Dendritic cell treated with granulocyte-macrophage colony-stimulating factor and Interleukin-4, amounts not matched to agents 40 ng/mL and 50 ng/mL, for 4 days (primary cell): ENCODE data around the gene MRNIP.

Experiments used
- H3K27ac Mint-ChIP-seq: one replicate; pipeline ENCODE4 v1.8.0; 2022; ENCODE audit warnings: mild to moderate bottlenecking, mixed read lengths
- H3K27me3 Mint-ChIP-seq: one replicate; pipeline ENCODE4 v1.8.0; 2022; ENCODE audit warnings: mild to moderate bottlenecking, mixed read lengths
- H3K36me3 Mint-ChIP-seq: one replicate; pipeline ENCODE4 v1.8.0; 2022; ENCODE audit warnings: low read depth, mixed read lengths
- H3K4me1 Mint-ChIP-seq: one replicate; pipeline ENCODE4 v1.8.0; 2022; ENCODE audit warnings: low read depth, mixed read lengths
- H3K4me3 Mint-ChIP-seq: one replicate; pipeline ENCODE4 v1.8.0; 2022; ENCODE audit warnings: mild to moderate bottlenecking, moderate library complexity, mixed read lengths
- H3K9me3 Mint-ChIP-seq: one replicate; pipeline ENCODE4 v1.8.0; 2022; ENCODE audit warnings: mixed read lengths
- intact Hi-C: fragments of 100-400 bp; cut with micrococcal nuclease; formaldehyde crosslinking; loops from one replicate; pipeline ENCODE4 v1.15.0; 2022

MRNIP gene

DNA sequence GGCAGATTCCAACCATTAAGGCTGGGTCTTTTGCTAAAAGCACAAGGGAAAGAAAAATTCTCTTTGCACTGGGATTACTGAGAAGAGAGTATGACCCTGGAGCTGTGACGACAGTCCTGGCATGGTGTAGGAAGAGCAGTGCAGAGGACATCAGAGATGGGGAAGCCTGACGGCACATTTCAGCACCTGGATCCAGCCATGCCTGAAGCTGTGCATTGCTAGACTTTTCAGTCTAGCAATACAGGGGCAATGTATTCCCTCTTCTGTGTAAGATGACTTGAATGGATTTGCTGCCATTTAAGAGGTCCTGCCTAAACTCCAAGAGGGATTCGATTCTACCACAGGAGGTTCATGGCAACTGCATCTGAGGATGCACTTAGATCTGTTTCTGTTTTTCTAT is 12.3 kb upstream of the MRNIP start:
- Mint-ChIP-seq H3K9me3 (no peaks in the 10 kb centered on the region), H3K4me3 (no peak overlapping the region), H3K27me3 (no peaks in the 10 kb centered on the region), H3K36me3 (peaks cover 100% of the 10 kb centered on the region), H3K27ac (no peak overlapping the region), H3K4me1 (peaks cover 19% of the 10 kb centered on the region)
- intact Hi-C loops = no loop called here

DNA sequence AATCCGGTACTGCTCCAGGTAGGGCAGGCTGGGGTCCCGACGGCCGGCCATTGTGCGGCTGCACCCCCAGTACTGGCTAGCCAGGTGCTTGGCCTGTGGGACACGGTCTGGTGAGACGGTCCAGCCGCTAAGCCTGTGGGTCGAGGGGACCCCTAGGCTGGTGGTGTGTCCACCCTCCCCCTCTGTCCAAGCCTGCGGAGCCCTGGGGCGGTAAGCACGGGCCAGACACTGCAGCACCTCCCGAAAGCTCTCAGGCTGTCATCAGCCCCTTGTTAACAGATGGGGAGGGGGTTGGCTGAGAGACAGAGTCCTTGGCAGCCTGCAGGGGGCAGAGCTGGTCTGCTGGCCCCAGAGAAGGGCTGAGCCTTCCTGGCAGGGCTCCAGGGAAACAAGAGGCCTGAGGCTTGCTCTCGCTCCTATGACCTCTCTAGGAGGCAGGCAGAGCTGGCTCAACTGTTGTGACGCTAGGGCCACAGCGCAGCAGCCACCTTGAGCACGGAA is 11.8 kb upstream of the MRNIP start:
- intact Hi-C loops = no loop called here
- Mint-ChIP-seq H3K36me3 (peaks cover 100% of the 10 kb centered on the region), H3K9me3 (no peaks in the 10 kb centered on the region), H3K4me1 (peaks cover 19% of the 10 kb centered on the region), H3K27ac (no peak overlapping the region), H3K4me3 (no peak overlapping the region), H3K27me3 (no peaks in the 10 kb centered on the region)

DNA sequence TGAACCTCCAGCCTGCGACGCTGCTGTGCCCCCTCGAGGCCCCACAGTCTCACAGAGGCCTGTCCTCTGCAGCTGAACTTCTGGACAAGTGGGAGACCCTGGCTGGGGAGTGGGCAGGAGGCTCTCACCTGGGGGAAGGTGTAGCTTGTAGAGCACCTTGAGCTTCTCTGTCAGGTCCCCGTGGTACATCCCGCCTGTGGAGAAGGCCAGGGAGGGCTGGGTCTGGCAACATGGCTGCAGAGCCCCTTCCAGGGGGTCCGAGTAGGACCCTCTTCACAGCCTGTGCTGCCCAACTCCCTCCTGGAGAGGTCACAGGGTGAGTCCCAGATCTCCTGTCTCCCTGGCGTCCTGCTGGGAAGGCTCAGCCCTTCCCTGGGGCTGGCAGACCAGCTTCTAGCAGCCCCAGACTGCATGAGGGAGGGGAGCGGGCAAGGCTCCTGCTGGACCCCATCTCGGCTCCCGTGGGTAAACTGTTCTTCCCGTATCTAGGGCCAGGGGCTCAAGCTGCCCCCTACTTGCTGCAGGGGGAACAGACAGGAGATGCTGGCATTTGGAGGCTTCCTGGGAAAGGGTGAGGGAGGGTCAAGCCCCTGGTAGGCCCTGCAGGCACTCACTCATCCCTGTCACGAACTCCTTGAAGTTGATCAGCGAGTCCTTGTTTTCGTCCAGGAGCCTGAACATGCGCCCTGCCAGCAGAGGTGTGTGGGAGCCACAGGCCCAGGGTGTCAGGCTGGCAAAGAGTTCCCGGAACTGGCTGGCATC is 11.2 kb upstream of the MRNIP start:
- no peak overlapping the region for H3K4me3 Mint-ChIP-seq
- H3K27me3 Mint-ChIP-seq = no peaks in the 10 kb centered on the region
- intact Hi-C loops = no loop called here
- no peak overlapping the region for H3K27ac Mint-ChIP-seq
- H3K4me1 Mint-ChIP-seq = peaks cover 19% of the 10 kb centered on the region
- H3K9me3 Mint-ChIP-seq = no peaks in the 10 kb centered on the region
- peaks cover 100% of the 10 kb centered on the region for H3K36me3 Mint-ChIP-seq

DNA sequence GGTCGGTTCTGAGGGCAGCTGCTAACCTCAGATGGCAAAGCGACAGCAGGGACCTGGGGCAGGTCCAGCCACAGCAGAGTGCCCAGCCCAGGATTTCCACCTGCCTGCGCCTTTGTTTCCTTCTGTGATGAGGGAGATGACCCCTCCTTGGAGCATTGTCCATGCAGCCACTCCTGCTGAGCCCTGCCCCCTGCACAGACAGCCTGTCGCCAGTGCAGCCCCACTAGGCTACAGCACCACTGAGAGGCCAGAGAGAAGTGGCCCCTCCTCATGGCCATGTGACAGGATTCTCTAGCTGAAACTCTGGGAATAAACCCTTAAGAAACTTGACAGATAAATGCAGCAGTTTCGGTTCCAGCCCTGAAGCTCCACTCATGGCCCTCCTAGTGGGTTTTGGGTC is 10.5 kb upstream of the MRNIP start:
- intact Hi-C loops = no loop called here
- Mint-ChIP-seq H3K36me3 (peaks cover 100% of the 10 kb centered on the region), H3K4me3 (no peak overlapping the region), H3K4me1 (peaks cover 19% of the 10 kb centered on the region), H3K27ac (no peak overlapping the region), H3K9me3 (no peaks in the 10 kb centered on the region), H3K27me3 (no peaks in the 10 kb centered on the region)

DNA sequence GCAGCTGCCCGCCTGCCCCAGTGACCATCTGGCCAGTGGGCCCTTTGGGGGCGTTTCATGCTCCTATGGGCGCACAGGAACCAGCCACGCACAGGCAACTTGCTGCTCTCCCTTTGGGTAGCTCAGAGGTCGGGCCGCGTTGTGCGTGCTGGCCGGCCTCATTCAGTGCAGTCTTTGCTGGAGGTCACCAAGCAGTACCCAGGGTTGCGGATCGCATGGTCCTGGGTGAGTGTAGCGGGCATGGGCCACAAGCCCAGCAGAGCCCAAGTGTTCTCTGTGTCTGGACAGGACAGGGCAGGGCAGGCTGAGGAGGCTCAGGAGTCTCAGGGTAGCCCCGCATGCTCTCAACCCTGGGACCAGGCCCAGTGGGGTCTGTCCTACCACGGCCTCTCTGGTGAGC is 9.9 kb upstream of the MRNIP start:
- Mint-ChIP-seq H3K9me3 (no peaks in the 10 kb centered on the region), H3K27ac (no peak overlapping the region), H3K27me3 (no peaks in the 10 kb centered on the region), H3K4me1 (peaks cover 19% of the 10 kb centered on the region), H3K36me3 (peaks cover 100% of the 10 kb centered on the region), H3K4me3 (no peak overlapping the region)
- intact Hi-C loops = no loop called here

DNA sequence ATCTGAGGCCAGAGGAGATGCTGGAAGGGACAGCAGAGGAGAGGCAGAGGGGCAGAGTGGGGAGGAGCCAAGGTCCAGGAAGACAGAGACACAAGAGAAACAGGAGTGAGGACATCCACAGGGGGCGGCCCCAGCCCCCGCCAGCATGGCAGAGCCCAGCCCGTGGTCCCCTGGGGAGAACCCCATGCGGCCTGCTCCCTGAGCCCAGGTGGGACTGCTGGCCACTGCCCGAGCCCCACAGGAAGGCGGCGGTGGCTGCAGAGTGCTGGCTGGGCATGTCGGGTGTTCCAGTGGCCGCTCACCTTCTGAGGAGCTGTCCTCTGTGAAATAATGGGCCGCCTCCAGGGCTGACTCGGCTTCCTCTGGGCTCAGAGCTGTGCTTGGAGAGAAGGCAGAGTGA is 8.9 kb upstream of the MRNIP start:
- H3K4me1 Mint-ChIP-seq = peaks cover 19% of the 10 kb centered on the region
- H3K27me3 Mint-ChIP-seq = no peaks in the 10 kb centered on the region
- no peak overlapping the region for H3K4me3 Mint-ChIP-seq
- H3K9me3 Mint-ChIP-seq = no peaks in the 10 kb centered on the region
- intact Hi-C loops = no loop called here
- peak overlapping the region; percentile 21 for H3K27ac Mint-ChIP-seq
- H3K36me3 Mint-ChIP-seq = peaks cover 100% of the 10 kb centered on the region

DNA sequence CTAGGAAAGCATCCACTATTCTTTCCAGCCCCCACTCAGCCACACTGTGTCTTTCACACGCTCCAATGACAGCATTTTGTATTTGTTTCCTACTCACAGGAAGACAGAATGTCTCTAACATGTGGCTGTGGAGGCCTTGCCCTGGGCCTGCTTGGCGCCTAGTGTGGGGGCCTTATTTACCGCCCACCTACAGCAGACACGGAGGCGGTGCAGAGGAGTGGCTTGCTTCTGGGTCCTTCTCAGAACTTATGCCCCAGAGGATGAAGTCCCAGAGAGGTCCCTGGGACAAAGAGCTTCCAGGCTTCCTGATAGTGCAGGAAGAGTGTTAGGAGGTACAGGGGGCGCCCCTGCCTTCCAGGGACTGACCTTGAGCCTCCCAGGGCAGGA is 8.5 kb upstream of the MRNIP start:
- no peaks in the 10 kb centered on the region for H3K9me3 Mint-ChIP-seq
- H3K27ac Mint-ChIP-seq = peak overlapping the region; percentile 21
- peaks cover 19% of the 10 kb centered on the region for H3K4me1 Mint-ChIP-seq
- peaks cover 100% of the 10 kb centered on the region for H3K36me3 Mint-ChIP-seq
- intact Hi-C loops = no loop called here
- H3K27me3 Mint-ChIP-seq = no peaks in the 10 kb centered on the region
- H3K4me3 Mint-ChIP-seq = no peak overlapping the region

DNA sequence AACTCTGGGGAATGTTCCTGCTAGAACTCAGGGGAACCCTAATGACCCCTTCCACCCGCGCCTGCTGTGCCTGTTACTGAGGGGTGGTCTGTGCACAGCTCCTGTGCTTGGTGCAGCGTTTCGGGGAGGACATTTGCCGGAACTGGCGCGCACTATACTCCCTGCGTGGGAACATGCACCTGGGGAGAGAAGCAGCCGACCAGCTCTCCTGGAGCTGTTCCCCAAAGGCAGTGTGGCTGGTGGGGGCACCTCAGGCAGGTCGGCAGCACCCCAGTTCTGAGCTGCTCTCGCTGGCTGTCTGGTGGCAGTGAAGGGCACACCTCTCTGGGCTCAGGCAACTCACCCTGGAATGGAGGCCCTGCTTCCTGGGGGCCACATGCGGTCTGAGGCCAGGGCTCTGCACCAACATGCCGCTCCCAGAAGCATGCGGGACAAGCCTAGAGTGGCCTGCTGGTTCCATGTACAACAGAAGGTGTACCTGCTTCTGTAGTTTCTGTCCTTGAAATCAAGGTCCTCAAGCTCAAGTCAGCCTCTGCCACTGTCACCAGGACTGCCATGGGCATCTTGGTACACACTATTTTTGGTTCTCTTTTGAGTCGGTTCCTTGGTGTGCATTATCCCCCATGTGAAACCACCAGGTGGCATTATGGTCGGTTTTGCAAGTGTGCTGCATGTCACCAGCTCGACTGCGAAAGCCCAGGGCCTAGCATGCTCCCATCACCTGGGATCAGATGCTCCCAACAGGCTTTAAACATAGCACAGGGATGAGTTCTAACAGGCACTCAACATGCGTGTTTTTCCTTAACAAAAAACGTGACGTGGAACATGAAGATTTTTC is 7.8 kb upstream of the MRNIP start:
- H3K4me1 Mint-ChIP-seq = peaks cover 19% of the 10 kb centered on the region
- intact Hi-C loops = no loop called here

DNA sequence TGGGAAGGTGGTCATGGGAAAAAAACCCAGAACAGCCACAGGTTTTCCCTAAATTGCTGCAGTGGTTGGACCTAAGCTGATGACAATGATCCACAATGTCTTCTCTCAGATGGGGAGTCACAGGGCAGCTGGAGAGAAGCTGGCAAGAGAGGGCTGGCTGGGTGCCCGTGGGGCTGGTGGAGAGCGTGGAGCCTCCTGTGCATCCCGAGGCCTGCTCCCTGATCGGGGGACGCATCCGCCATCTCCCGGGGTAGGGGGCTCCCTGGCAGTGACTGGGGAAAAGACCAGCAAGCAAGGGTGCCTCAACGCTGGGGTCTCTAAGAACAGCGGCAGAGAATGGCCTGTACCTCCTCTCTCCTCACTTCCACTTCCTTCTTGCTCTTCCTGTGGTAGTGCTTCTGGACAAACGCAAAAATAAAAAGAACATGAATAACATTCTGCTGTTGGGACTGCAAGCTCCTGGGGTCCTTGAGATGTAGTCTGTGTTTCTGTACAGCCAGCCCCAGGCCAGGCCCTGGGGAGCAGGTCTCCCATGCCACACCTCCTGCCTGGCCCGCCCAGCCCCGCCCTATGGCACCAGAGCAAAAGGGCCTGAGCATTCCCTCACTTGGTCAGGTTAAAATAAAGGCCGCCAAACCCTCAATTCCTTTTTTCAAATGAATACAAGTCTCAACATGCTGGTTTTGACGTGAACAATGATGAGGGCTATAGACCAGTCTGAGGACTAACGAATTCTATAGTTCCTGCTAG is 7.0 kb upstream of the MRNIP start:
- no peaks in the 10 kb centered on the region for H3K9me3 Mint-ChIP-seq
- no peak overlapping the region for H3K4me3 Mint-ChIP-seq
- H3K27ac Mint-ChIP-seq = no peak overlapping the region
- peaks cover 19% of the 10 kb centered on the region for H3K4me1 Mint-ChIP-seq
- H3K36me3 Mint-ChIP-seq = peaks cover 93% of the 10 kb centered on the region
- no peaks in the 10 kb centered on the region for H3K27me3 Mint-ChIP-seq
- intact Hi-C loops = no loop called here

More for the DNA sequence above, 7.8 kb upstream of the MRNIP start:
- Mint-ChIP-seq H3K27ac (no peak overlapping the region), H3K4me3 (no peak overlapping the region), H3K36me3 (peaks cover 100% of the 10 kb centered on the region), H3K27me3 (no peaks in the 10 kb centered on the region), H3K9me3 (no peaks in the 10 kb centered on the region)

DNA sequence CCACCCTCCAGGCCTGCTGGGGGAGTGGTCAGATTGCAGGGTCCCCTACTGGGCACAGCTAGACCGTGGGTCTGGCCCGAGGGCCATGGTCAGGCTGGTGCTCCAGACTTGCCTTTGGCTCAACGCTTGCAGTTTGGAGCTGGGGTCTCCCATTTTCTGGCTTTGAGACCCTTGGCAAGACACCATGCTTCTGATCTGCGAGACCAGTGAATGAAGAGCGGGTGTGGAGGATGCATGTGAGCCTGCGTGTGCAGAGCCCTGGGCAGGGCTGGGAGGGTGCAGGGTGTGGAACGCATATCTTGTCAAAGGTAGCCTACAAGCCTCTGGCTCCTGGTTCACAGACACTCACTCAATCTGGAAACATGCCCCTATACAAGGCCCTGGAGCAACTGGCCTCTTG is 6.1 kb upstream of the MRNIP start:
- Mint-ChIP-seq H3K27ac (no peak overlapping the region), H3K36me3 (peaks cover 89% of the 10 kb centered on the region), H3K9me3 (no peaks in the 10 kb centered on the region), H3K4me3 (no peak overlapping the region), H3K4me1 (peaks cover 28% of the 10 kb centered on the region), H3K27me3 (no peaks in the 10 kb centered on the region)
- intact Hi-C loops = no loop called here

DNA sequence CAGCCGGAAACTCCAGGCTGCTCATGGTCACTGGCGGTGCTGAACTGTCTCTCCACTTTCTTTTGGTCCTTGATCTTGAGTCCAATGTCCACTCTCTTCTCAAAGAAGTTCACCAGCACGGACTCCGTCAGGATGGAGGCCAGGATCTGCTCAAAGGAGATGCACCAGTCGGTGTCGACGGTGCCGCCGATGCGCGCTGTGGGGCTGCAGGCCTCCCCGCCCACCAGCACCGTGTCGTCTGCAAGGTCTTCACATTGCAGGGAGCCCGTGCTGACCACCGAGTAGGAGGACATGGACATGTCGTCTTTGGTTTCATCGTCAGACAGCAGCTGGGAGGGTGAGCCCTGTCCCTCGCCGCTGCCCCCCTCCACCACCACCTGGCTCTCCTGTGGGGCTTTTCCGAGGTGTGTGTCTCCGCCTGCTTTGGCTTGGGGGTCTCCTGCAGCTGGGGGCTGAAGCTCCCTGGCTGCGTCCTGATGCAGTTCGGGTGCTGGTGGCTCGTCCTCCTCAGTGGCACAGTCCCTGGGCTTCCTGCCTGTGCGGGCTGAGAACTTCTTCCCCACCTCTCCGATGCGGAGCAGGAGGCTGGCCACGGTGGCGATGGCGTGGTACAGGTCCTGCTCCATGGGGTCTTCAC is 5.0 kb upstream of the MRNIP start:
- intact Hi-C loops = no loop called here
- H3K27me3 Mint-ChIP-seq = no peaks in the 10 kb centered on the region
- no peaks in the 10 kb centered on the region for H3K9me3 Mint-ChIP-seq
- H3K4me1 Mint-ChIP-seq = peaks cover 33% of the 10 kb centered on the region
- no peak overlapping the region for H3K27ac Mint-ChIP-seq
- peaks cover 84% of the 10 kb centered on the region for H3K36me3 Mint-ChIP-seq
- H3K4me3 Mint-ChIP-seq = no peak overlapping the region

DNA sequence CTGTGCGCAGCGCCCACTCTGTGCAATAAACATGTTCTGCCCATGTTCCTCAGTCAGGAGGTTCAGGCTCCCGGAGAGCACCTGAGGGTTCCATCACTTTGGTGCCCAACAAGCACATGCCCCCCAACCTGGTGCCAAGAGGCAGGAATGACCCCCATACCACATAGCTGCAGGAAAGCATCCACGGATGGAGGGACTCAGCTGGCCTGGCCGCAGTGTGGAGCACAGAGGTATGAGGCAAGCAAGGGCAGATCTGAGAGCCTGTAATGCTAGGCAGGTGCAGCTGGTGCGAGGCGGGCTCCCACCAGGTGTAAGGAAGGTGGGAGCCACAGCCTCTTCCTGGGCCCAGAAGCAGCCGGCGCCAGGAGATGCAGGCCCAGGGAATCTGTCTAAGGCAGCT is 4.3 kb upstream of the MRNIP start:
- H3K4me1 Mint-ChIP-seq = peaks cover 33% of the 10 kb centered on the region
- no peaks in the 10 kb centered on the region for H3K9me3 Mint-ChIP-seq
- H3K36me3 Mint-ChIP-seq = peaks cover 82% of the 10 kb centered on the region

DNA sequence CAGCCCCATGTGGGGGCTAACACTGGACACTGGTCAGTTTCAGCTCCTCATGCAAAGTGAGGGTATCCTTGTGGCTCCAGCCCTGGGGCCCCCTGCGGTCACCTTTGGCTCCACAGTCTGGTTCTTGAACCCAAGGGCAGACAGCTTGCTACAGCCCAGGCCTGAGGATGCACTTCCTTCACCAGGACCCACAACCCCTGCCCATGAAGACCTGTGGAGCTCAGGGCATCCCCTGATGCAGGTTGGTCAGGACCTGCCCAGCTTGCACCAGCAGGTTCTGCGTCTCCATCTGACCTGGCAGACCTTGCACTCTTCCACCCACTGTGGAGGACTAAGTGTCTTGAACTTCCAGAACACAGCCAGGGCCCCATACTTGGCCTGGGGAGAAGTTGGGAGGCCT is 3.7 kb upstream of the MRNIP start:
- Mint-ChIP-seq H3K4me1 (peaks cover 36% of the 10 kb centered on the region), H3K36me3 (peaks cover 76% of the 10 kb centered on the region), H3K9me3 (no peaks in the 10 kb centered on the region)

More for the DNA sequence above, 4.3 kb upstream of the MRNIP start:
- no peak overlapping the region for H3K27ac Mint-ChIP-seq
- H3K4me3 Mint-ChIP-seq = no peak overlapping the region
- no peaks in the 10 kb centered on the region for H3K27me3 Mint-ChIP-seq
- intact Hi-C loops = no loop called here

More for the DNA sequence above, 3.7 kb upstream of the MRNIP start:
- intact Hi-C loops = no loop called here
- Mint-ChIP-seq H3K4me3 (no peak overlapping the region), H3K27ac (no peak overlapping the region), H3K27me3 (no peaks in the 10 kb centered on the region)
